Activated CD4-positive, CD25-positive, alpha-beta regulatory T cell treated with anti-CD3 and anti-CD28 coated beads, Interleukin-2, amount 50 U/mL, for 72 hours (primary cell): ENCODE measurements around the gene ITSN1.
"Not testable (repeated sequence)": the region's sequence is repeated elsewhere in the genome, so short reads cannot be mapped to it uniquely, and the experiment has no call there.

Experiments used
- DNase-seq: peaks from one replicate; pipeline ENCODE4 v3.0.0; 2021

ITSN1 gene

GRCh38 chr21:33844890-33845205 is 202.5 kb downstream of the ITSN1 start:
- DNase-seq = no peak

GRCh38 chr21:33846141-33846540 is 203.8 kb downstream of the ITSN1 start:
- no peak for DNase-seq

GRCh38 chr21:33847588-33848248 is 205.4 kb downstream of the ITSN1 start:
- DNase-seq = no peak

GRCh38 chr21:33848249-33848953 is 206.1 kb downstream of the ITSN1 start:
- DNase-seq = no peak

GRCh38 chr21:33849834-33850233 is 207.5 kb downstream of the ITSN1 start:
- no peak for DNase-seq

GRCh38 chr21:33850401-33850800 is 208.1 kb downstream of the ITSN1 start:
- DNase-seq = no peak

- DNase-seq = no peak
Measured at GRCh38 chr21:33850985-33851384, 208.7 kb downstream of the ITSN1 start.

GRCh38 chr21:33852485-33852884 is 210.2 kb downstream of the ITSN1 start:
- DNase-seq = no peak

GRCh38 chr21:33854604-33855003 is 212.3 kb downstream of the ITSN1 start:
- no peak for DNase-seq

- DNase-seq = no peak
Measured at GRCh38 chr21:33855190-33855589, 212.9 kb downstream of the ITSN1 start.

- no peak for DNase-seq
Measured at GRCh38 chr21:33856893-33857527, 214.7 kb downstream of the ITSN1 start.

GRCh38 chr21:33857846-33858666 is 215.8 kb downstream of the ITSN1 start:
- no peak for DNase-seq

- no peak for DNase-seq
Measured at GRCh38 chr21:33858667-33859372, 216.5 kb downstream of the ITSN1 start.

GRCh38 chr21:33859373-33860102 is 217.2 kb downstream of the ITSN1 start:
- no peak for DNase-seq

GRCh38 chr21:33860332-33860879 is 218.1 kb downstream of the ITSN1 start:
- DNase-seq = no peak

- no peak for DNase-seq
Measured at GRCh38 chr21:33861125-33861524, 218.8 kb downstream of the ITSN1 start.

- DNase-seq = not testable (repeated sequence)
Measured at GRCh38 chr21:33863191-33863590, 220.9 kb downstream of the ITSN1 start.

GRCh38 chr21:33864150-33864549 is 221.8 kb downstream of the ITSN1 start:
- DNase-seq = no peak

- DNase-seq = no peak
Measured at GRCh38 chr21:33865176-33865575, 222.9 kb downstream of the ITSN1 start.

- no peak for DNase-seq
Measured at GRCh38 chr21:33865996-33866575, 223.8 kb downstream of the ITSN1 start.

GRCh38 chr21:33866826-33867225 is 224.5 kb downstream of the ITSN1 start:
- DNase-seq = no peak
